ACC112 (cell line): ENCODE data around the gene PIM3.
A peak's percentile ranks its signal among the peaks of the same experiment; 100 is the strongest.

ENCODE experiments used
- H2AFZ ChIP-seq: fragments of 200-600 bp; sonication (generic); one replicate; pipeline ENCODE4 v1.6.0; 2017; ENCODE audit warnings: antibody characterized with exemption, low read length; ENCODE audit not compliant: unreplicated experiment
- H3K27ac ChIP-seq: fragments of 200-600 bp; sonication (generic); 2 replicates; pipeline ENCODE4 v1.5.1; 2014; ENCODE audit warnings: low read depth, mild to moderate bottlenecking, antibody characterized with exemption, low read length, moderate library complexity
- H3K27me3 ChIP-seq: fragments of 200-600 bp; sonication (generic); 2 replicates; pipeline ENCODE4 v1.6.1; 2014; ENCODE audit warnings: mild to moderate bottlenecking, antibody characterized with exemption, low read length, moderate library complexity, mixed read lengths; ENCODE audit not compliant: insufficient read depth
- H3K36me3 ChIP-seq: fragments of 200-600 bp; sonication (generic); 2 replicates; pipeline ENCODE4 v1.6.1; 2016; ENCODE audit warnings: mild to moderate bottlenecking, antibody characterized with exemption, low read length, moderate library complexity, mixed read lengths; ENCODE audit not compliant: insufficient read depth
- H3K4me1 ChIP-seq: fragments of 200-600 bp; sonication (generic); one replicate; pipeline ENCODE4 v1.6.1; 2016; ENCODE audit warnings: low read length, mixed read lengths; ENCODE audit not compliant: insufficient read depth, unreplicated experiment, control insufficient read depth
- H3K4me3 ChIP-seq: fragments of 200-600 bp; sonication (generic); 2 replicates; pipeline ENCODE4 v1.5.1; 2014; ENCODE audit warnings: mild to moderate bottlenecking, low read depth, low read length
- H3K79me2 ChIP-seq: fragments of 200-600 bp; sonication (generic); one replicate; pipeline ENCODE4 v1.6.0; 2016; ENCODE audit warnings: low read length; ENCODE audit not compliant: control insufficient read depth, unreplicated experiment, insufficient read depth

The PIM3 gene

GRCh38 chr22:49936018-49936972 is 24.3 kb upstream of the PIM3 start:
- H3K36me3 ChIP-seq, result no peaks in the 10 kb centered on the region
- H3K4me1 ChIP-seq, result peaks cover 17% of the 10 kb centered on the region
- H3K27me3 ChIP-seq, result no peaks in the 10 kb centered on the region
- H3K79me2 ChIP-seq, result no peaks in the 10 kb centered on the region
- no peak overlapping the region for H3K27ac ChIP-seq
- peak overlapping the region; percentile 54 for H3K4me3 ChIP-seq
- no peak overlapping the region for H2AFZ ChIP-seq

- Histone ChIP-seq H2AFZ (no peak overlapping the region), H3K79me2 (no peaks in the 10 kb centered on the region), H3K4me1 (peaks cover 17% of the 10 kb centered on the region), H3K27ac (no peak overlapping the region), H3K4me3 (no peak overlapping the region), H3K27me3 (no peaks in the 10 kb centered on the region), H3K36me3 (no peaks in the 10 kb centered on the region)
Measured at GRCh38 chr22:49936973-49937757, 23.4 kb upstream of the PIM3 start.

- H3K4me3 ChIP-seq, result no peak overlapping the region
- no peaks in the 10 kb centered on the region for H3K79me2 ChIP-seq
- no peaks in the 10 kb centered on the region for H3K36me3 ChIP-seq
- H3K27ac ChIP-seq, result no peak overlapping the region
- H3K4me1 ChIP-seq, result peaks cover 17% of the 10 kb centered on the region
- no peak overlapping the region for H2AFZ ChIP-seq
- H3K27me3 ChIP-seq, result no peaks in the 10 kb centered on the region
Measured at GRCh38 chr22:49937758-49938564, 22.6 kb upstream of the PIM3 start.

GRCh38 chr22:49938565-49939136 is 21.9 kb upstream of the PIM3 start:
- Histone ChIP-seq H3K27ac (no peak overlapping the region), H3K4me3 (no peak overlapping the region), H3K36me3 (no peaks in the 10 kb centered on the region), H3K27me3 (no peaks in the 10 kb centered on the region), H2AFZ (no peak overlapping the region), H3K79me2 (no peaks in the 10 kb centered on the region), H3K4me1 (peaks cover 15% of the 10 kb centered on the region)

GRCh38 chr22:49941507-49942316 is 18.9 kb upstream of the PIM3 start:
- H3K27ac ChIP-seq, result no peak overlapping the region

GRCh38 chr22:49942565-49943404 is 17.8 kb upstream of the PIM3 start:
- H3K4me3 ChIP-seq, result no peak overlapping the region
- no peaks in the 10 kb centered on the region for H3K36me3 ChIP-seq
- no peak overlapping the region for H2AFZ ChIP-seq
- H3K27ac ChIP-seq, result no peak overlapping the region
- H3K4me1 ChIP-seq, result no peaks in the 10 kb centered on the region
- H3K27me3 ChIP-seq, result no peaks in the 10 kb centered on the region
- no peaks in the 10 kb centered on the region for H3K79me2 ChIP-seq

More at GRCh38 chr22:49941507-49942316, 18.9 kb upstream of the PIM3 start:
- H3K79me2 ChIP-seq, result no peaks in the 10 kb centered on the region
- H2AFZ ChIP-seq, result no peak overlapping the region
- peaks cover under 1% of the 10 kb centered on the region for H3K4me1 ChIP-seq
- H3K27me3 ChIP-seq, result no peaks in the 10 kb centered on the region
- no peaks in the 10 kb centered on the region for H3K36me3 ChIP-seq
- no peak overlapping the region for H3K4me3 ChIP-seq

GRCh38 chr22:49943405-49943765 is 17.2 kb upstream of the PIM3 start:
- Histone ChIP-seq H3K4me3 (no peak overlapping the region), H3K27ac (no peak overlapping the region)

DNA sequence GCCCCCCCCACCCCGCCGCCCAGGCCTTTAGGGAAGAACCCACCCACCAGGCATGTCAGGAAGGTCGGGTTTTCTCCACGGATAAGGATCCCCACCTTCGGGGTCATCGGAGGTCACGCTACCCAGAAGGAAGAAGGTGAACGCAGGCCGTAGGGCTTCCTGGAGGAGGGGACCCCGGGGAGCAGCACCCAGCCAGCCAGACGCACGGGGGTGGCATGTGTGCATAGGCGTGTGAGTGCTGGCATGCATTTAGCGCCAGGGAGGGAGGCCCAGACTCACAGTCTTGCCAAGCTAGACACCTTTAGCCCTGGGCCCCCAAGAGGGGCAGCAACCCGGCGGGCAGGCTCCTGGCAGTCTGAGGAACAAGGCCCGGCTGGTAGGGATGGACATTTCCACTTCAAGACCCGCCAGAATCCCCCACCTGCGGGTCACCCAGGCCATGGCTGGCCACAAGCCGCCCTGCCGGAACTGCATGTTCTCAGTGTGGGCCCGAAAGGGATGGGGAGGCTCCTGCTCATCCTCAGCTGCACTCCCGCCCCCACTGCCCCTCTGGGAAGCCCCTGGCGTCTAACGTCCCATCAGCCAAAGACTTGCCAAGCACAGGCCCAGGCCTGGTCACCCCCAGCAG is 16.7 kb upstream of the PIM3 start:
- H3K4me1 ChIP-seq, result no peaks in the 10 kb centered on the region
- no peaks in the 10 kb centered on the region for H3K79me2 ChIP-seq
- no peaks in the 10 kb centered on the region for H3K36me3 ChIP-seq
- H2AFZ ChIP-seq, result no peak overlapping the region
- H3K4me3 ChIP-seq, result no peak overlapping the region
- H3K27me3 ChIP-seq, result no peaks in the 10 kb centered on the region
- no peak overlapping the region for H3K27ac ChIP-seq

More at GRCh38 chr22:49943405-49943765, 17.2 kb upstream of the PIM3 start:
- Histone ChIP-seq H3K4me1 (no peaks in the 10 kb centered on the region), H3K36me3 (no peaks in the 10 kb centered on the region), H2AFZ (no peak overlapping the region), H3K79me2 (no peaks in the 10 kb centered on the region), H3K27me3 (no peaks in the 10 kb centered on the region)

DNA sequence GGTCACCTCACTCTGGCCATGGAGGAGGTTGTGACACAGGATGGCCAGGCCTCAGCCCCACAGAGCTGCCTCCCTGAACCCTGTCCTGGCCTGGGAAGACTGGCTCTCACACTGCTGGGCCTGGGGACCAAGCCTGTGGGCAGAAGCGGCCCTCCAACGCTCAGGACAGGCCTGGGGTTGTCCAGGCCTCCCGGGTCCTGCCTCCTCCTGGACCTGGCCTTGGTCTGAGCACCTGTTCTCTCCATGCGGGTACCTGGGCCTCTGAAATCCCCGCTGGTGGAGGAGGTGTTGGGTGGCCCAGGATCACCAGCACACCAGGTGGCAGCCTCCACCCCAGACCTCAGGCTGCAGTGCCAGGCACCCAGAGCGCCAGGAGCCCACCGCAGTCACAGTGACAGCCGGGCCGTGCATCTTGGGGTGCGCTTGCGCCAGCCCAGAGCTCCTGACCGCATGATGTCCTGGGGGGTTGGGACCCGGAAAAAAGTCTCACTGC is 16.1 kb upstream of the PIM3 start:
- no peaks in the 10 kb centered on the region for H3K79me2 ChIP-seq
- H3K36me3 ChIP-seq, result no peaks in the 10 kb centered on the region
- no peak overlapping the region for H3K27ac ChIP-seq
- no peaks in the 10 kb centered on the region for H3K4me1 ChIP-seq
- H3K4me3 ChIP-seq, result no peak overlapping the region
- H2AFZ ChIP-seq, result no peak overlapping the region
- no peaks in the 10 kb centered on the region for H3K27me3 ChIP-seq
